PFSK-1 (cell line): ENCODE measurements around the gene MYH6.

Experiments
- FOXP2 ChIP-seq: optimal IDR thresholded peaks from 2 replicates; pipeline ENCODE3; 2011; ENCODE audit warnings: borderline replicate concordance, control low read depth, inconsistent platforms; ENCODE audit not compliant: insufficient read depth; ENCODE audit errors: extremely low read length, extremely low read depth
- POLR2AphosphoS5 ChIP-seq: IDR thresholded peaks from 2 replicates; pipeline ENCODE4 v1.6.1; 2012; ENCODE audit warnings: low read depth, mild to moderate bottlenecking, control low read depth, low read length, moderate library complexity
- REST ChIP-seq, 2 experiments: IDR thresholded peaks; 2 replicates each; pipeline versions ENCODE4 v1.6.1 to v1.8.0; 2011 to 2012; ENCODE audit warnings: low read depth in 2 of 2, low read length in 2 of 2, control low read depth in 1 of 2, inconsistent platforms in 1 of 2, mild to moderate bottlenecking in 1 of 2, moderate library complexity in 1 of 2; ENCODE audit not compliant: insufficient read depth in 1 of 2
- SIN3A ChIP-seq: IDR thresholded peaks from 2 replicates; pipeline ENCODE4 v1.6.1; 2012; ENCODE audit warnings: mild to moderate bottlenecking, low read length, moderate library complexity, borderline replicate concordance; ENCODE audit not compliant: insufficient read depth
- TAF1 ChIP-seq: IDR thresholded peaks from 2 replicates; pipeline ENCODE4 v1.6.1; 2012; ENCODE audit warnings: low read length, control low read depth, borderline replicate concordance; ENCODE audit not compliant: insufficient read depth

DNA sequence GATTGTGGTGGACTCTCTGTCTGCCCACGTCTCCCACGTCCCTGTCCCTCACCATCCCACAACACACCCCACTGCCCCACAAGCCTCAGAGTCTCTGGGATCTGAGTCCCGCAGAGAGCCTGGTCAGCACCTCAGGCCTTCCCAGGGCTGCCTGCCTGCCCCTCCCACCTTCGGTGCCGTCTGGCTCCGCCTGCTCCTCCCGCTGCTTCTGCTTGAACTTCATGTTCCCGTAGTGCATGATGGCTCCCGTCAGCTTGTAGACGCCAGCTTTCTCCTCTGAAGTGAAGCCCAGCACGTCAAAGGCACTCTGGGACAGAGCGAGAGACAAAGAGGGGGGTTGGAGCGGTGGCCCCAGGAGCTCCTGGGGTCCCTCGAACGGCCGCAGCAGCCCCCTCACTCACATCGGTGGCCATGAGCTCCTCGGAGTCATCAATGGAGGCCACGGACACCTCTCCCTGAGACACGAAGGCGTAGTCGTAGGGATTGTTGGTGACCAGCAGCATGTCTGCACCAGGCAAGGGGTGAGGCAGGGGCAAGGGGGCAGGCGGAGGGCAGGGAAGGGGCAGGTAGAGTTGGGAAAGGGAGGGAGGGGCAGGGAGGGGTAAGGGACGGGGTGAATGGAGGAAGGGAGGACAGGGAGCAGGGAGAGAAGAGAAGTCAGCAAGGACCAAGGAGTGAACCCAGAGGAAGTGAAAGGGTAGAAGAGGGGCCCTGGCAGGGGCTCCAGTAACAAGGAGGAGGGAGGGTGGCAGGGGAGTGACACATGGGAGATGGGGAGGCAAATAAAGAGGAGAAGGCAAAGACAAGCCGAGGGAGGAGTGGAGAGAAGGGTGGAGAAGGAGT lies 5.6 kb downstream of the MYH6 start:
- TF ChIP-seq REST (IDR thresholded peaks at IDR 0.05; ENCODE audit: insufficient read depth in 1 of 2, low read depth in 2 of 2, low read length in 2 of 2) (no peak), POLR2AphosphoS5 (no peak), TAF1 (no peak), SIN3A (no peak), FOXP2 (no peak)
